GM21786 (cell line): ENCODE results near the gene C2.

ENCODE experiments used
- ATAC-seq: cut with Tn5 transposase; IDR thresholded peaks from one replicate; pipeline ENCODE4 v1.9.1; 2021; ENCODE audit not compliant: unreplicated experiment

Gene C2

GRCh38 chr6:31954511-31954910 lies 27.0 kb downstream of the C2 start:
- ATAC-seq, result no peak

- no peak for ATAC-seq
Observed at GRCh38 chr6:31956796-31957195, 29.3 kb downstream of the C2 start.

GRCh38 chr6:31958412-31958740 lies 30.9 kb downstream of the C2 start:
- ATAC-seq, result no peak

- ATAC-seq, result peak; percentile 98
Observed at GRCh38 chr6:31958741-31959739, 31.5 kb downstream of the C2 start, which contains the start of the genes NELFE and SKIC2. Gene NELFE, minus strand, starts transcription at chr6:31958971. Its CDS starts 525 bp downstream, at chr6:31958446. Gene SKIC2, plus strand, starts transcription at chr6:31959175. Its CDS starts 18 bp downstream, at chr6:31959193.

GRCh38 chr6:31961616-31962015 lies 34.1 kb downstream of the C2 start:
- no peak for ATAC-seq

GRCh38 chr6:31963921-31964320 lies 36.4 kb downstream of the C2 start:
- no peak for ATAC-seq

- no peak for ATAC-seq
Observed at GRCh38 chr6:31965700-31966099, 38.2 kb downstream of the C2 start.

GRCh38 chr6:31966506-31966905 lies 39.0 kb downstream of the C2 start:
- ATAC-seq, result no peak

GRCh38 chr6:31966997-31967925 lies 39.7 kb downstream of the C2 start:
- ATAC-seq, result no peak

GRCh38 chr6:31967926-31968320 lies 40.4 kb downstream of the C2 start:
- no peak for ATAC-seq

GRCh38 chr6:31968326-31968725 lies 40.8 kb downstream of the C2 start:
- ATAC-seq, result no peak

- ATAC-seq, result no peak
Observed at GRCh38 chr6:31968791-31969711, 41.5 kb downstream of the C2 start.

GRCh38 chr6:31969712-31970603 lies 42.4 kb downstream of the C2 start:
- ATAC-seq, result no peak

- ATAC-seq, result no peak
Observed at GRCh38 chr6:31970604-31971271, 43.2 kb downstream of the C2 start.

- peak; percentile 3 for ATAC-seq
Observed at GRCh38 chr6:31971279-31971992, 43.9 kb downstream of the C2 start.

GRCh38 chr6:31971993-31972708 lies 44.6 kb downstream of the C2 start, which contains the start of gene DXO:
Gene DXO, minus strand, starts transcription at chr6:31972138. Its CDS starts 463 bp downstream, at chr6:31971675.
- ATAC-seq, result peak; percentile 86

GRCh38 chr6:31972709-31973350 lies 45.3 kb downstream of the C2 start:
- ATAC-seq, result no peak
